ENCODE data around the gene KATNBL1.

DNA sequence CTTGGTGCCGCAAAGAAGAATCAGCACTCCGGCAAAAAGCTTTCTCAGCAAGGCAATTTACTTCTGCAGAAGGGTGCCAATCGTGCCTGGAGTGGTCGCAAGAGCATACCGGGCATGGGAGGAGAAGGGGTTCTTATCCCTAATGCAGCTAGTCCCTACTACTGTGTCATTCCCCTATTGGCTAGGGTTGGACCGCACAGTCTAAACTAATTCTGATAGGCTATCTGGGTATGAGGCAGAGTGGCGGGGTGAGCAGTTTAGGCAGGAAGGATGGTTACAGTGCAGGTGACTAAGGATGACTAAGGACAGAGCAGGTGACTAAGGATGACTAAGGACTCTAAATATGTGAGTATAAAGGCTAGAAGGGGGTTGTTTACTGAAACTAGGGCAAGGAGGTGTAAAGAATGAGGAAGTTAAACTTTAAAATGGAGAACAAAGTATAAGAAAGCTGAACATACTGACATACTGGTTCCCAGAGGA, 55.1 kb downstream of the KATNBL1 start:
- no peak for TF ChIP-seq POLR2AphosphoS5 (IDR thresholded peaks at IDR 0.05; ENCODE audit: borderline replicate concordance, low read depth, low read length)
- no peak for TF ChIP-seq EZH2 (IDR thresholded peaks at IDR 0.05)

Measured in SK-N-MC (cell line).